Endothelial cell of umbilical vein (primary cell): ENCODE data around the gene RPLP2. TPM values are rescaled to one million over a fixed set of nuclear protein-coding genes. Genes with fewer than 3 reads are reported as not detected.

ENCODE experiments used
- BruUV-seq: library from RNA; stranded (reverse); fragments of 400-500 nt; replicated peaks from 2 replicates; lab custom pipeline; 2021; lab: Mats Ljungman, UMichigan
- CTCF ChIA-PET: fragments of 300-600, 350-600 bp; sonication (Branson Sonifier 250); formaldehyde crosslinking; loops from one replicate; lab custom pipeline; 2021; ENCODE audit warnings: antibody characterized with exemption, inconsistent platforms; lab: Charles Lee
- POLR2A ChIA-PET: fragments of 300-600, 350-600 bp; sonication (Branson Sonifier 250); formaldehyde crosslinking; loops from one replicate; lab custom pipeline; 2021; ENCODE audit warnings: antibody characterized with exemption, inconsistent platforms; lab: Charles Lee
- DNase-seq: peaks from one replicate; pipeline ENCODE4 v3.0.0-alpha.2; 2011; ENCODE audit warnings: low read depth, low spot score
- FAIRE-seq: peaks from 2 replicates; lab custom pipeline; 2011; peaks lifted over from hg19 to GRCh38; lab: Jason Lieb, UNC
- H2AFZ ChIP-seq: 2 replicates; pipeline ENCODE4 v1.6.0; 2012; ENCODE audit warnings: low read depth, low read length, control low read depth, inconsistent platforms
- H3K27ac ChIP-seq: 2 replicates; pipeline ENCODE4 v1.5.1; 2011; ENCODE audit warnings: low read depth, mild to moderate bottlenecking, control low read depth, low read length, moderate library complexity; ENCODE audit not compliant: insufficient read depth
- H3K27me3 ChIP-seq, 2 experiments: 2 replicates each; pipeline versions ENCODE4 v1.6.0 to v1.6.1; 2011; ENCODE audit warnings: low read length in 2 of 2, mixed read lengths in 1 of 2; ENCODE audit not compliant: control insufficient read depth in 2 of 2, insufficient read depth in 2 of 2
- H3K36me3 ChIP-seq, 2 experiments: 2 replicates in 1 of 2; 3 replicates in 1 of 2; pipeline ENCODE4 v1.5.1; 2011; ENCODE audit warnings: low read length in 2 of 2, mild to moderate bottlenecking in 1 of 2, moderate library complexity in 1 of 2; ENCODE audit not compliant: control insufficient read depth in 2 of 2, insufficient read depth in 2 of 2; ENCODE audit errors: extremely low read depth in 1 of 2
- H3K4me1 ChIP-seq: 3 replicates; pipeline ENCODE4 v1.5.1; 2011; ENCODE audit warnings: mild to moderate bottlenecking, low read length; ENCODE audit not compliant: control insufficient read depth, insufficient read depth; ENCODE audit errors: extremely low read depth
- H3K4me2 ChIP-seq: 2 replicates; pipeline ENCODE4 v1.6.1; 2011; ENCODE audit warnings: low read length, control low read depth, mixed read lengths; ENCODE audit not compliant: insufficient read depth
- H3K4me3 ChIP-seq, 3 experiments: fragments of 200-600 bp in 1 of 3; sonication (generic), shearing (Covaris generic) in 1 of 3; replicated peaks in 1 of 3; 2 replicates each; pipeline ENCODE4 v1.5.1; 2011 to 2016; ENCODE audit warnings: control low read depth in 3 of 3, low read length in 3 of 3, mild to moderate bottlenecking in 2 of 3, inconsistent platforms in 1 of 3, low read depth in 1 of 3, moderate library complexity in 1 of 3; ENCODE audit not compliant: insufficient read depth in 1 of 3
- H3K79me2 ChIP-seq: 2 replicates; pipeline ENCODE4 v1.6.0; 2012; ENCODE audit warnings: low read length, inconsistent platforms; ENCODE audit not compliant: control insufficient read depth, insufficient read depth
- H3K9ac ChIP-seq: replicated peaks from 2 replicates; pipeline ENCODE3; 2011; ENCODE audit warnings: low read length, control low read depth; ENCODE audit not compliant: insufficient read depth; ENCODE audit errors: extremely low read depth
- H3K9me1 ChIP-seq: replicated peaks from 3 replicates; pipeline ENCODE4 v1.6.0; 2011; ENCODE audit warnings: mild to moderate bottlenecking, low read length; ENCODE audit not compliant: control insufficient read depth, insufficient read depth; ENCODE audit errors: extremely low read depth
- H3K9me3 ChIP-seq: replicated peaks from 2 replicates; pipeline ENCODE4 v1.5.1; 2012; ENCODE audit warnings: low read length, inconsistent platforms; ENCODE audit not compliant: control insufficient read depth, insufficient read depth
- H4K20me1 ChIP-seq: replicated peaks from 2 replicates; pipeline ENCODE3; 2011; ENCODE audit warnings: mild to moderate bottlenecking, low read length; ENCODE audit not compliant: control insufficient read depth, insufficient read depth; ENCODE audit errors: extremely low read depth
- EZH2 ChIP-seq: IDR thresholded peaks from 2 replicates; pipeline ENCODE4 v1.6.1; 2012; ENCODE audit warnings: borderline replicate concordance, low read depth, mild to moderate bottlenecking, moderate library complexity, low read length, inconsistent platforms; ENCODE audit not compliant: severe bottlenecking
- FOS ChIP-seq: IDR thresholded peaks from 2 replicates; pipeline ENCODE4 v1.6.1; 2011; ENCODE audit warnings: mild to moderate bottlenecking, low read length, moderate library complexity, borderline replicate concordance; ENCODE audit not compliant: insufficient read depth
- GATA2 ChIP-seq: IDR thresholded peaks from 2 replicates; pipeline ENCODE4 v1.7.0; 2011; ENCODE audit warnings: low read depth, mild to moderate bottlenecking, moderate library complexity, mixed read lengths, low read length; ENCODE audit not compliant: insufficient read length, insufficient read depth
- JUN ChIP-seq: IDR thresholded peaks from 2 replicates; pipeline ENCODE4 v1.6.1; 2011; ENCODE audit warnings: borderline replicate concordance, low read depth; ENCODE audit not compliant: insufficient read length, insufficient read depth
- MYC ChIP-seq: IDR thresholded peaks from one replicate; pipeline ENCODE4 v1.6.1; 2011; ENCODE audit warnings: mild to moderate bottlenecking, low read depth, low read length
- POLR2A ChIP-seq: IDR thresholded peaks from 2 replicates; pipeline ENCODE4 v1.6.1; 2012; ENCODE audit warnings: low read depth, mild to moderate bottlenecking, control low read depth, low read length
- POLR2AphosphoS5 ChIP-seq: IDR thresholded peaks from 2 replicates; pipeline ENCODE4 v1.6.1; 2012; ENCODE audit warnings: low read depth, mild to moderate bottlenecking, control low read depth, low read length, moderate library complexity; ENCODE audit not compliant: insufficient read depth
- dilution Hi-C: fragments of 300-500 bp; cut with MboI; formaldehyde crosslinking; loops from one replicate; pipeline ENCODE4 v1.15.0; 2019; ENCODE audit warnings: low sequenced_read_pairs; ENCODE audit not compliant: extremely low pct_ligation_motif_present
- intact Hi-C: fragments of 100-400 bp; cut with micrococcal nuclease; formaldehyde crosslinking; loops from one replicate; pipeline ENCODE4 v1.10.0; 2022
- polyA plus RNA-seq, 4 experiments: library from polyadenylated mRNA; depleted of rRNA in 3 of 4; stranded (reverse) in 3 of 4; unstranded in 1 of 4; fragments of >200 nt; gene quantifications; 2 replicates each; pipeline versions ENCODE4 v1.2.1 to v1.2.3, GENCODE V29; 2011 to 2012; ENCODE audit warnings: missing spikeins in 1 of 4
- total RNA-seq: library from RNA; stranded (reverse); gene quantifications from 2 replicates; pipeline ENCODE4 v1.2.3, GENCODE V29; 2021
- TF ChIP-seq, protein P1 (sequence below), 2 donors: IDR thresholded peaks; 1 replicate in 1 of 2; 2 replicates in 1 of 2; pipeline ENCODE4 v1.5.1; 2011; ENCODE audit warnings: low read length in 2 of 2, mild to moderate bottlenecking in 2 of 2, moderate library complexity in 2 of 2, control low read depth in 1 of 2, inconsistent platforms in 1 of 2, low read depth in 1 of 2; ENCODE audit not compliant: insufficient read depth in 1 of 2; ENCODE audit errors: extremely low read depth in 1 of 2
- TF ChIP-seq, protein P2 (sequence below): IDR thresholded peaks from 2 replicates; pipeline ENCODE4 v1.6.1; 2011; ENCODE audit not compliant: insufficient read depth, insufficient read length

Gene RPLP2
- total and polyA plus RNA-seq, 2 donors (not counting 3 experiments of a cell fraction or from before 2014, with no cell fraction given): 1,579 to 1,739 TPM

DNA sequence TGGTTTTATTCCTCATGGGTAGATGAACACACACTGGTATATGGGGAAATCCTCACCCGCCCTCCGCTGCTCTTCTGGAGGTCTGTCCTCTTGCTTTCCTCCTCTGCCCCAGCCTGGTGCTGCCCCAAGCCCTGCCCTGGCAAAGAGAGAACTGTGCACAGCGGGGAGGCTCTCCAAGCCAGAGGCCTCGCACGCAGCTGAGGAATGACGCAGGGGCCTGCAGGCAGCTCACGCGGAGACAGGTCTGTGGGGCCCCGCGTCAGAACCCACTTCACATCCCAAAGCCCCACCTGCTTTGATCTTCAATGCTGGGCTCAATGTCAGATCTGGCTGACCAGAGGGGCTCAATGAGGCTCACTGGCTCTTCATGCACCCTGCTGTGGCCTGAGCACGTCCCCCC lies 42.5 kb upstream of the RPLP2 start:
- ChIA-PET CTCF (no interaction called here), POLR2A (no interaction called here)
- Histone ChIP-seq H3K9ac (no peak overlapping the region), H3K36me3 (peaks cover 16 to 41% of the 10 kb centered on the region in 2 experiments), H3K4me3 (no peak overlapping the region), H3K4me1 (no peaks in the 10 kb centered on the region), H4K20me1 (no peaks in the 10 kb centered on the region), H2AFZ (no peak overlapping the region), H3K27me3 (no peaks in the 10 kb centered on the region), H3K4me2 (no peak overlapping the region), H3K79me2 (peaks cover 7% of the 10 kb centered on the region), H3K27ac (no peak overlapping the region), H3K9me1 (no peaks in the 10 kb centered on the region), H3K9me3 (no peaks in the 10 kb centered on the region)
- TF ChIP-seq, protein P1, sequence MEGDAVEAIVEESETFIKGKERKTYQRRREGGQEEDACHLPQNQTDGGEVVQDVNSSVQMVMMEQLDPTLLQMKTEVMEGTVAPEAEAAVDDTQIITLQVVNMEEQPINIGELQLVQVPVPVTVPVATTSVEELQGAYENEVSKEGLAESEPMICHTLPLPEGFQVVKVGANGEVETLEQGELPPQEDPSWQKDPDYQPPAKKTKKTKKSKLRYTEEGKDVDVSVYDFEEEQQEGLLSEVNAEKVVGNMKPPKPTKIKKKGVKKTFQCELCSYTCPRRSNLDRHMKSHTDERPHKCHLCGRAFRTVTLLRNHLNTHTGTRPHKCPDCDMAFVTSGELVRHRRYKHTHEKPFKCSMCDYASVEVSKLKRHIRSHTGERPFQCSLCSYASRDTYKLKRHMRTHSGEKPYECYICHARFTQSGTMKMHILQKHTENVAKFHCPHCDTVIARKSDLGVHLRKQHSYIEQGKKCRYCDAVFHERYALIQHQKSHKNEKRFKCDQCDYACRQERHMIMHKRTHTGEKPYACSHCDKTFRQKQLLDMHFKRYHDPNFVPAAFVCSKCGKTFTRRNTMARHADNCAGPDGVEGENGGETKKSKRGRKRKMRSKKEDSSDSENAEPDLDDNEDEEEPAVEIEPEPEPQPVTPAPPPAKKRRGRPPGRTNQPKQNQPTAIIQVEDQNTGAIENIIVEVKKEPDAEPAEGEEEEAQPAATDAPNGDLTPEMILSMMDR (IDR thresholded peaks at IDR 0.05; ENCODE audit: extremely low read depth in 1 of 2, insufficient read depth in 1 of 2, low read depth in 1 of 2, low read length in 2 of 2): no peak
- no peak for TF ChIP-seq EZH2
- TF ChIP-seq, protein P2, sequence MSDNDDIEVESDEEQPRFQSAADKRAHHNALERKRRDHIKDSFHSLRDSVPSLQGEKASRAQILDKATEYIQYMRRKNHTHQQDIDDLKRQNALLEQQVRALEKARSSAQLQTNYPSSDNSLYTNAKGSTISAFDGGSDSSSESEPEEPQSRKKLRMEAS: no peak
- no peak for TF ChIP-seq POLR2AphosphoS5
- no peak for TF ChIP-seq FOS
- TF ChIP-seq JUN: no peak
- TF ChIP-seq GATA2: no peak
- no peak for TF ChIP-seq POLR2A
- TF ChIP-seq MYC: no peak
- FAIRE-seq (no peak), DNase-seq (no peak)
- dilution Hi-C loops (no loop called here), intact Hi-C loops (no loop called here)
- TSS peak; percentile 8 for BruUV-seq
